ENCODE results near the gene NASP.

Gene NASP

DNA sequence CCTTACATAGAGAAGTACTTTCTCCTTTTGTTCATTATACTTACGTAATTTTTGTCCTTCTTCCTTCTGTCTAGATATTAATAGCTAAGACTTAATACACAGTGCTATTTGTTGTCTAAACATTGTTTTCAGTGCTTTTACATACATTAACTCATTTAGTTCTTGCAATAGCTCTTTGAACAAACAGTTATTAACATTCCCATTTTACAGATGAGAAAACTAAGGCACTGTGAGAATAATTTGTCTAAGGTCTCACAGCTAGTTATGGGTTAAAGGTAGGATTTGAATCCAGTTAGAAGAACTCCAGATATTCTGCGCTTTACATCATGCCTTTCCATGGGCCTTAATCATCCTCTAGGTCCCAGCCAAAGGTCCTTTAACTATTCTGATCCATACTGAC, 20.4 kb downstream of the NASP start:
- DNase-seq (ENCODE audit: low read depth): no peak
- no peak overlapping the region for H3K4me3 ChIP-seq (ENCODE audit: low read depth, low read length)
- TF ChIP-seq, protein P1, sequence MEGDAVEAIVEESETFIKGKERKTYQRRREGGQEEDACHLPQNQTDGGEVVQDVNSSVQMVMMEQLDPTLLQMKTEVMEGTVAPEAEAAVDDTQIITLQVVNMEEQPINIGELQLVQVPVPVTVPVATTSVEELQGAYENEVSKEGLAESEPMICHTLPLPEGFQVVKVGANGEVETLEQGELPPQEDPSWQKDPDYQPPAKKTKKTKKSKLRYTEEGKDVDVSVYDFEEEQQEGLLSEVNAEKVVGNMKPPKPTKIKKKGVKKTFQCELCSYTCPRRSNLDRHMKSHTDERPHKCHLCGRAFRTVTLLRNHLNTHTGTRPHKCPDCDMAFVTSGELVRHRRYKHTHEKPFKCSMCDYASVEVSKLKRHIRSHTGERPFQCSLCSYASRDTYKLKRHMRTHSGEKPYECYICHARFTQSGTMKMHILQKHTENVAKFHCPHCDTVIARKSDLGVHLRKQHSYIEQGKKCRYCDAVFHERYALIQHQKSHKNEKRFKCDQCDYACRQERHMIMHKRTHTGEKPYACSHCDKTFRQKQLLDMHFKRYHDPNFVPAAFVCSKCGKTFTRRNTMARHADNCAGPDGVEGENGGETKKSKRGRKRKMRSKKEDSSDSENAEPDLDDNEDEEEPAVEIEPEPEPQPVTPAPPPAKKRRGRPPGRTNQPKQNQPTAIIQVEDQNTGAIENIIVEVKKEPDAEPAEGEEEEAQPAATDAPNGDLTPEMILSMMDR (IDR thresholded peaks at IDR 0.05; ENCODE audit: insufficient read depth, low read depth, low read length, missing control alignments): no peak

- no peak overlapping the region for H3K4me3 ChIP-seq (ENCODE audit: low read depth, low read length)
- no peak for DNase-seq (ENCODE audit: low read depth)
- TF ChIP-seq, protein P1 (IDR thresholded peaks at IDR 0.05; ENCODE audit: insufficient read depth, low read depth, low read length, missing control alignments): no peak
Measured at GRCh38 chr1:45607404-45608074, 23.7 kb downstream of the NASP start.

DNA sequence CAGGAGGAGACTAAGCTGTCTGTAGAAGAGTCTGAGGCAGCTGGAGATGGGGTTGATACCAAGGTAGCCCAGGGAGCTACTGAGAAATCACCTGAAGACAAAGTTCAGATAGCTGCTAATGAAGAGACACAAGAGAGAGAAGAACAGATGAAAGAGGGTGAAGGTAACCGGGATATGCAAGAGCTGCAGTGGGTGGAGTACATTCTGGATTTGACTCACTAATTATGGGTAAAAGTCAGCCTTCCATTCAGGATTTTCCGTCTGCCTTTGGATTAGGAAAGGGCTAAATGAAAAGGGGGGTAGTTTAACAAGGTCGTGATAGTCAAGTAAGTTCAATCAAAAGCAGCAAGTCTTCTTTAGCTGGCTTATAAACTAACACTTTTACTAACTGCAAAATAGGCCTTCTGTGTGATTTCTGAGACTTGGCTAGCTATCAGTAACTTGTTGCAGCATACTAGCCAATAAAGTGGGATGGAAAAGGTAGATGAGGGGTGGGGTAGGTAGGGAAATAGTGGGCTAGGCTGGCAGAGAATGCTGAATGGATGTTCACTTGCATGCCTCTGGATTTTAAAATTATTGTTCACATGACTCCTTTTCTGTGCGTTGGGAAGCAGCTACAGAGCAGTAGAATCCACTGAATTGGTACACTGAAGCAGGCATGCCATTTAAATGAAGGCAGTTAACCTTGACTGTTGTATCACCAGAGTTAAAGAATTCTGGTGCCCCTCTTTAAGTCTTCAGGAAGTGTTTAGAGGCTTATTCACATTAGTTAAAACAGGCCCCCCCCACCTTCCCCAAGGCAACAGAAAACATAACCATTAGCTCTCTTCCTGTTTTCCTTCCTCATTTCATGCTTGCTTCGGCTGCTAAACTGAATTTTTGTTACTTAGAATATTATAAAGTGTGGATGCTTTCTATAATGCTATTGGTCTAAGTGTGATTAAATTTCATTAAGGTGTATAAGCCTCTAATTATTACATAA, 24.6 kb downstream of the NASP start:
- TF ChIP-seq, protein P1 (IDR thresholded peaks at IDR 0.05; ENCODE audit: insufficient read depth, low read depth, low read length, missing control alignments): no peak
- no peak overlapping the region for H3K4me3 ChIP-seq (ENCODE audit: low read depth, low read length)
- DNase-seq (ENCODE audit: low read depth): no peak

- no peak for DNase-seq (ENCODE audit: low read depth)
- no peak overlapping the region for H3K4me3 ChIP-seq (ENCODE audit: low read depth, low read length)
- TF ChIP-seq, protein P1 (IDR thresholded peaks at IDR 0.05; ENCODE audit: insufficient read depth, low read depth, low read length, missing control alignments): no peak
Measured at GRCh38 chr1:45610589-45611226, 26.9 kb downstream of the NASP start.

GRCh38 chr1:45612941-45613579, 29.2 kb downstream of the NASP start:
- TF ChIP-seq, protein P1 (IDR thresholded peaks at IDR 0.05; ENCODE audit: insufficient read depth, low read depth, low read length, missing control alignments): no peak
- no peak for DNase-seq (ENCODE audit: low read depth)
- no peak overlapping the region for H3K4me3 ChIP-seq (ENCODE audit: low read depth, low read length)

DNA sequence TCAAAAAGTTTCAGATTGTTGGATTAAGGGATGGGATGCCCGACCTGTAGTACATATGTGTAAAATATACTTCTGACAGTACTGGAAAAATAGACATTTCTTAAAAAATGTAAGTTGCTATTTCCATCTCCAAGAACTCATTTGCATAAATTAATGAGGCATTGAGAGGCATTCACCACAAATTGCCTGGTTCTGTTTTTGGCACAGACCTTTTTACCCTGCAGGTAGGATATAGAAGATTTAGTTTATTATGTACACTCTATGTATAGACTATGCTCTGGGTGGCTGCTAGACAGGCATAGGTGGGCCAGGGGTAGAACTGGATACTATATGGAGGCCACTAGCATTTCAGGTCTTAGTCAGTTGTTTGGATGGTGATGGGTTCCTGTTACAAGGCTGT, 32.0 kb downstream of the NASP start:
- TF ChIP-seq, protein P1 (IDR thresholded peaks at IDR 0.05; ENCODE audit: insufficient read depth, low read depth, low read length, missing control alignments): no peak
- H3K4me3 ChIP-seq (ENCODE audit: low read depth, low read length): no peak overlapping the region
- DNase-seq (ENCODE audit: low read depth): no peak

All from GM12865 (cell line).